Neural cell (in vitro differentiated cells): Measurements from ENCODE around the gene BTRC.

Experiments
- EP300 ChIP-seq: fragments of 450-650 bp; conservative IDR thresholded peaks from 2 replicates; pipeline ENCODE4 v1.6.1; 2014; ENCODE audit warnings: antibody characterized with exemption, mild to moderate bottlenecking, moderate library complexity; ENCODE audit not compliant: poor library complexity, severe bottlenecking
- EZH2 ChIP-seq: fragments of 200-600, 300-800 bp; shearing (Covaris generic), sonication (generic); IDR thresholded peaks from 2 replicates; pipeline ENCODE4 v1.6.1; 2014; ENCODE audit warnings: antibody characterized with exemption, low read length, borderline replicate concordance, mild to moderate bottlenecking; ENCODE audit not compliant: insufficient read depth, poor library complexity, severe bottlenecking
- TF ChIP-seq, protein P1 (sequence below): IDR thresholded peaks from 2 replicates; pipeline ENCODE4 v1.6.1; 2012; ENCODE audit warnings: borderline replicate concordance
- TF ChIP-seq, protein P2 (sequence below): fragments of 450-650 bp; IDR thresholded peaks from 2 replicates; pipeline ENCODE4 v1.5.1; 2014; ENCODE audit warnings: antibody characterized with exemption, mild to moderate bottlenecking, moderate library complexity; ENCODE audit not compliant: poor library complexity, severe bottlenecking

DNA sequence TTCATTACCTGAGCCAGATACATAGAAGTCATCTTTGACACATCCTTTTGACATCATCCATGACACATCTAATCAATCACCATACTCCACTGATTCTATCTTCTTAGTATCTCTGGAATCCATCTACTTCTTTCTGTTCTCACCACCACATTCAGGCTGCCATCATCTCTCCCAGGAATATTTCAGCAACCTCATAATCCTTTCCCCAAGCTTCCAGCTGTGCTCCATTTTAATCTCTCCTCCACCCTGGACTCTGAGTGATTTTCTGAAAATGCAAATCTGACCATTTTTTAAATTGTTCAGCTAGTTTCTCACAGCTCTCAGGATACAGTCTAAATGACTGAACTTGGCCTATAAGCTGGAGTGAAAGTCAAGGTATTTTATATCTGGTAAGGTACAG lies 2.5 kb upstream of the BTRC start:
- TF ChIP-seq EZH2 (no peak), EP300 (no peak)
- TF ChIP-seq, protein P1, sequence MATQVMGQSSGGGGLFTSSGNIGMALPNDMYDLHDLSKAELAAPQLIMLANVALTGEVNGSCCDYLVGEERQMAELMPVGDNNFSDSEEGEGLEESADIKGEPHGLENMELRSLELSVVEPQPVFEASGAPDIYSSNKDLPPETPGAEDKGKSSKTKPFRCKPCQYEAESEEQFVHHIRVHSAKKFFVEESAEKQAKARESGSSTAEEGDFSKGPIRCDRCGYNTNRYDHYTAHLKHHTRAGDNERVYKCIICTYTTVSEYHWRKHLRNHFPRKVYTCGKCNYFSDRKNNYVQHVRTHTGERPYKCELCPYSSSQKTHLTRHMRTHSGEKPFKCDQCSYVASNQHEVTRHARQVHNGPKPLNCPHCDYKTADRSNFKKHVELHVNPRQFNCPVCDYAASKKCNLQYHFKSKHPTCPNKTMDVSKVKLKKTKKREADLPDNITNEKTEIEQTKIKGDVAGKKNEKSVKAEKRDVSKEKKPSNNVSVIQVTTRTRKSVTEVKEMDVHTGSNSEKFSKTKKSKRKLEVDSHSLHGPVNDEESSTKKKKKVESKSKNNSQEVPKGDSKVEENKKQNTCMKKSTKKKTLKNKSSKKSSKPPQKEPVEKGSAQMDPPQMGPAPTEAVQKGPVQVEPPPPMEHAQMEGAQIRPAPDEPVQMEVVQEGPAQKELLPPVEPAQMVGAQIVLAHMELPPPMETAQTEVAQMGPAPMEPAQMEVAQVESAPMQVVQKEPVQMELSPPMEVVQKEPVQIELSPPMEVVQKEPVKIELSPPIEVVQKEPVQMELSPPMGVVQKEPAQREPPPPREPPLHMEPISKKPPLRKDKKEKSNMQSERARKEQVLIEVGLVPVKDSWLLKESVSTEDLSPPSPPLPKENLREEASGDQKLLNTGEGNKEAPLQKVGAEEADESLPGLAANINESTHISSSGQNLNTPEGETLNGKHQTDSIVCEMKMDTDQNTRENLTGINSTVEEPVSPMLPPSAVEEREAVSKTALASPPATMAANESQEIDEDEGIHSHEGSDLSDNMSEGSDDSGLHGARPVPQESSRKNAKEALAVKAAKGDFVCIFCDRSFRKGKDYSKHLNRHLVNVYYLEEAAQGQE = no peak
- TF ChIP-seq, protein P2, sequence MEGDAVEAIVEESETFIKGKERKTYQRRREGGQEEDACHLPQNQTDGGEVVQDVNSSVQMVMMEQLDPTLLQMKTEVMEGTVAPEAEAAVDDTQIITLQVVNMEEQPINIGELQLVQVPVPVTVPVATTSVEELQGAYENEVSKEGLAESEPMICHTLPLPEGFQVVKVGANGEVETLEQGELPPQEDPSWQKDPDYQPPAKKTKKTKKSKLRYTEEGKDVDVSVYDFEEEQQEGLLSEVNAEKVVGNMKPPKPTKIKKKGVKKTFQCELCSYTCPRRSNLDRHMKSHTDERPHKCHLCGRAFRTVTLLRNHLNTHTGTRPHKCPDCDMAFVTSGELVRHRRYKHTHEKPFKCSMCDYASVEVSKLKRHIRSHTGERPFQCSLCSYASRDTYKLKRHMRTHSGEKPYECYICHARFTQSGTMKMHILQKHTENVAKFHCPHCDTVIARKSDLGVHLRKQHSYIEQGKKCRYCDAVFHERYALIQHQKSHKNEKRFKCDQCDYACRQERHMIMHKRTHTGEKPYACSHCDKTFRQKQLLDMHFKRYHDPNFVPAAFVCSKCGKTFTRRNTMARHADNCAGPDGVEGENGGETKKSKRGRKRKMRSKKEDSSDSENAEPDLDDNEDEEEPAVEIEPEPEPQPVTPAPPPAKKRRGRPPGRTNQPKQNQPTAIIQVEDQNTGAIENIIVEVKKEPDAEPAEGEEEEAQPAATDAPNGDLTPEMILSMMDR = no peak
